ENCODE results near the gene BLOC1S1.
A peak's percentile ranks its signal among the peaks of the same experiment; 100 is the strongest.

Gene BLOC1S1

DNA sequence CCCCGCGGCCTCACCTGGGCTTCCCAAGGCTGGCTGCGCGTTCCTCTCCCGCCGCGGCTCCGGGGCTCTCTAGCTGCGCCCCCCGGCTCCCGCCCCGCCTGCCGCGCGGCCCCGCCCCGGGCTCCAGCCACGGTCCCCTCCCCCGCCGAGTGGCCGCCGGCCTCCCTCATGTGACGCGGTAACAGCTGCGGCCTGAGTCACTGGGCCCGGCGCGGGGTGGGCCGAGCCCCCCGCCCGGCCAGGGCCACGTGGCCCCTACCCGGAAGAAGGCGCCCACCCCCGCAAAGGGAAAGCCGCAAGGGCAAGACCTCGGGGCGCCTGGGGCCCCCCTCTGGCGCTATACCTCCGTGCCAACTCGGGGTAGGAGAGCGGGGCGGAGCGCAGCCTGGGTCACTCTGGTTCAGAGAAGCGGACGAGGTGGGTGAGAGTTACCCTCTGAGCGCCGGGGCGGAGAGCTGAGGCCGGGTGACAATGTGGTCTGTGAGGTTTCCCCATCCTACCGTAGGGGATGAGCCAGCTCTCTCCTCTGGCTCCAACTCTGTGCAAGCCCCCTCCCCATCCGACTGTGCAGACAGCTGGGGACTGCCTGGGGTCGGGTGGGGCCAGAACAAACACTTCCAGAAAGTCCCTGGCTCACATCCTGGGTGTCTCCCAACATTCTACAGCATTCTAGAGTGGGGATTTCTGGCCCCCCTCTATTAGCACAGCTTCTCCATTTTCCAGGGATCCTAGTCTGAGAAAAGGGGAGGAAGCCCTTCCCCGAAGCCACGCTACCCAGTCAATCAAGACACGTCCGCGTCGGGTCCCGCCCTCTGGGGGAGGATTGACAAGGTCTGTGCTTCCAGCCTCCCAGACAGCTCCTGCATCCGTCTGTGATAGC, 13.3 kb downstream of the BLOC1S1 start, which contains the start of gene CD63:
TSS of gene CD63 (minus strand) at position 71 of the 880 bp plus-strand sequence. CDS start 668 bp downstream, outside the sequence.
- DNase-seq, result peak; percentile 13

DNA sequence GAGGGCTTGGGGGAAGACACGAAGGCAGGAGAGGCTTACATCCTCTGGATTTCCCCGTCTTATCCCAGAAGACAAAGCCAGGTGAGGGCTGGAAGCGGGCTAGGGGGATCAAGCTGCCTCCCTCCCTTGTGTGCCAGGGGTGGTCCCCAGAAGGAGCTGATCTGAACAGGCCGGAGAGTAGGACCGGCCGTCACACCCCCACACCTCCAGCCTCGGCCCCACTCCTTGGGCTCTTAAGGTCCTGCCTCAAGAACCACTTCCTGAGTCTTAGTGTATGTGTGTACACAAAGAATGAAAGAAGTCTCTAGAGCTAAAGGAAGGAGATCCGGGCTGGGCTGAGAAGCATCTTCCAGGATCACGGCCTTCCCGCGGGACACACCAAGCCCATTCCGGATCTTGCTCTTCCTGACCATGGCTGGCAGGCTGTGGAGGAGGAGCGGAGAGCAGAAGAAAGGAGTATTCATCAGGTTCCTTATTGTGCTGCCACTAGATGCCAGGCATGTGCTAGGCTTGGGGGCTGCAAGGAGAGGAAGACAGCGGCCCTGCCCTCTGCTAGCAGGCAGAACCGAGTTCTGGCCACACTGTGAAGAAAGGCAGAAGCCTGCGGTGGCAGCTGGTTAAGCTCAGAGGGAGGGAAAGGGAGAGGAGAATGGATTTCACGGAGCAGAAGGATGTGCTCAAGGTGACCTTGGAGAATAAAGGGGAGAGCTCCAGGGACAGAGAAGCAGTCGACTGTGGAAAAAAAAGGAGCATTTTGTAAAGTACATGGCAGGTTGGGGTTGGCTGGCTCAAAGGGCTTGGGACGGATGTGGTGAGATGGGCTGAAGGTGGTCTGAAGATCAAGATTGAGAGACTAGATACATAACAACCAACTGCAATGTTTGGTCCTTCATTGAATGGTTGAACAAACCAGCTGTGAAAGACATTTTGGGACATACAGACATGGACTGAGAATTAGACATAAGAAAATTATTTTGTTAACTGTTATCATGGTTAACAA, 14.3 kb downstream of the BLOC1S1 start:
- DNase-seq, result no peak

DNA sequence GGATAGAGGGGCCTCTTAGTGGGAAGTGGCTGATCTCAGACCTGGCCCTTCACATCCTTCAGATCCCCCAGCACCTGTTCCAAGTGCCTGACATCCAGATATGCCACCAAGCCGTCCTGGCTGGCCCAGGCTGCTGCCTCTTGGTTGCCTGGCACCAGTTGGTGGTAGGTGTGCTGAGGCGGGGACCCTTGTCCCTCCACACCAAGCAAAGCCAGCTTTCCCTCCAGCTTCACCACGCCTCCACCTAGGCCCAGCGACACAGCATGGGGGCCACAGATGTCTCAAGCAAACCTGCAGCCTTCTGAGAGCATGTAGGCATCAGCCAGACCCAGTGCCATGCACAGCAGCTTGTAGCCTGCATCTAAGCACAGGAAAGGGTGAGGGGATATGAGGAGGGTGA, 16.4 kb downstream of the BLOC1S1 start:
- DNase-seq, result no peak

DNA sequence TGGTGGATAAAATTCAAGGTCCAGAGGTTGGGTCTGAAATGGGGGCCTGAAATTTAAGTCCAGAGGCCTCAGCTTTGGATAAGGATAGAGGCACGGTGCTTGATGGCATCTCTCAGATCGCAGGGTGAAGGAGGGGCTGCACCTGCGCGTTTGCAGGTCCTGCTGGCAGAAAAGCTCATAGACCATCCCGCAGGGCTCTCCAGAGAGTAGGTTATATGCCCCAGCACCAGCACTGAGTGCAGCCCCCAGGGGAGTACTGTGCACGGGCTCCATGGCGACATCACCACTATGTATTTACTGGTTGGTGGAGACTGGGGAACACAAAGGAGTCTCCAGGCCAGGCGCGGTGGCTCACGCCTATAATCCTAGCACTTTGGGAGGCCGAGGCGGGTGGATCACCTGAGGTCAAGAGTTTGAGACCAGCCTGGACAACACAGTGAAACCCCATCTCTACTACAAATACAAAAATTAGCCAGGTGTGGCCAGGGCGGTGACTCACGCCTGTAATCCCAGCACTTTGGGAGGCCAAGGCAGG, 17.2 kb downstream of the BLOC1S1 start:
- DNase-seq, result no peak

DNA sequence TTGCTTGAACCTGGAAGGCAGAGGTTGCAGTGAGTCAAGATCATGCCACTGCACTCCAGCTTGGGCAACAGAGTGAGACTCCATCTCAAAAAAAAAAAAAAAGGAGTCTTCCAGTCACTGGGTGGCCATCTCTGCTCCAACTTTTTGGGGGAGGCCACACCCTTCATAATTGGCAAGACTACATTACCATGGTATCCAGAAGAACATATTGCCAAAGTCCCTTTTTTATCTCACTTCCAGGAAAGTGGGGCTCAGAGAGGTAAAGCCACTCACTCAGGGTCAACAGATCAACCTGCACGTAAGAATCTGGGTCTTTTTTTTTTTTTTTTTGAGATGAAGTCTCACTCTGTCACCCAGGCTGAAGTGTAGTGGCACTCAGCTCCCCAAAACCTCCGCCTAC, 18.0 kb downstream of the BLOC1S1 start:
- DNase-seq, result no peak

DNA sequence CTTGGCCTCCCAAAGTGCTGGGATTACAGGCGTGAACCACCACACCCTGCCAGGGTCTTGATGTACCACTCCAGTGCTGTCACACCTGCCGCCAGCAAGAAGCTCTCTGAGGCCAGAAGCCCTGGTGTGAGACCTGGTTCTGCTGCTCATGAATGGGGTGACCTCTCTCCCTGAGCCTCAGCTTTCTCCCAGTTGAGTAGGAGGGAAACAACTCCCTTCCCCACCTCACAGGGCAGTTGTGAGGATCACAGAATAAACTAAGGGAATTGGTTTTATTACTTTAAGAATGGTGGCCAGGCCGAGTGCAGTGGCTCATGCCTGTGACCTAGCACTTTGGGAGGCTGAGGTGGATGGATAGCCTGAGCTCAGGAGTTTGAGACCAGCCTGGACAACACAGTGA, 18.7 kb downstream of the BLOC1S1 start:
- no peak for DNase-seq

DNA sequence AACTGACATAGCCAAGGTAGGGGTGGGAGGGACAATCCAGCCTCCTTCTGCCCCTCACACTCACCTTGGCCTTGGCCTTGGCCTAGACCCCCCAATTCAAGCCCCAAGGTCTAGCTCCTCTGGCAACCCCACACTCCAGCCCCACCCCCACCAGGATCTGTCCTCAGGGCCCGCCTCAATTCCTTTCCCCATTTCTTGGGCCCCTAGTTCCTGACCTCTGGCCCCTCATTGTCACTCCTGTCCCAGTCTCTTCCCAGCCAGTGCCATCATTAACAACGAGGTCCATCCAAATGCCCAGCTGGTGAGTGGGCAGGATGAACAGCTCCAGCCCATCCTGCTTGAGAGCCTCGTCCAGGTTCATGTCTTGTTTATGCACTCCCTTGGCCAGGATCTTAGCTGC, 20.2 kb downstream of the BLOC1S1 start:
- DNase-seq, result no peak

DNA sequence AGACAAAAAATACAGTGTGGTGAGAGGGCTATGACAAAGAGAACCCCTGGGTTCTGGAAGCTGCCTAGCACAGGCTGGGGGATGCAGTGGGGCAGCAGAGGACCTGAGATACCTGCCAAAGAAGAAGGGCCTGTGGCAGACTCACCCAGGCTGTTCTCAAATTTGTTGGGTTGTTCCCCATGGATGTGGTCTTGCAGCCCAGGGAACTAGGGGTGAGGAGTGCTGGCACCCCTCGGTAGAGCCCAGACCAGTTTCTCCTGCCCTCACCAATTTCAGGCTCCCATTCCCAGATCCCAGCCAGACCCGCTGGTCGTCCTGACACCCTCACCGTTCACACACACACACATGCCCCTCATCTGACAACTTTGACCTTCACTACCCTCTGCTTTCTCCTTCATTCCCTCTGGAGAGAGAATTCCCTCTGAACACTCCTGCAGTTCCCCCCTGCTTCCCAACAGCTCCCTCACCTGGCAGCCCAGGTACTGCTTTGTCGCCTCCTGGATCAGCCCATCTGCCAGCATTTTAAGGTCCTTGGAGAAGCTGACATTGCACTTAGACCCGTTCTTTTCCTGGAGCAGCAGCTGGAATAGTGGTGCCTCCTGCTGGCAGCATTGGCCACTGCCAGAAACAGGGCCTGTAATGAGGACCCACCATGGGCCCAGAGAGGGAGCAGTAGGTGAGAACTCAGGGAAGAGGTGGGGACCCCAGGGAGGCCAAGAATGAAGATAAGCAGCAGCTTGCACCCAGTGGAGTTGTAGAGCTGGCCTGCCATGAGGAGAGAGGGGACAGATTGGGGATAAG, 21.1 kb downstream of the BLOC1S1 start:
- peak; percentile 31 for DNase-seq

DNA sequence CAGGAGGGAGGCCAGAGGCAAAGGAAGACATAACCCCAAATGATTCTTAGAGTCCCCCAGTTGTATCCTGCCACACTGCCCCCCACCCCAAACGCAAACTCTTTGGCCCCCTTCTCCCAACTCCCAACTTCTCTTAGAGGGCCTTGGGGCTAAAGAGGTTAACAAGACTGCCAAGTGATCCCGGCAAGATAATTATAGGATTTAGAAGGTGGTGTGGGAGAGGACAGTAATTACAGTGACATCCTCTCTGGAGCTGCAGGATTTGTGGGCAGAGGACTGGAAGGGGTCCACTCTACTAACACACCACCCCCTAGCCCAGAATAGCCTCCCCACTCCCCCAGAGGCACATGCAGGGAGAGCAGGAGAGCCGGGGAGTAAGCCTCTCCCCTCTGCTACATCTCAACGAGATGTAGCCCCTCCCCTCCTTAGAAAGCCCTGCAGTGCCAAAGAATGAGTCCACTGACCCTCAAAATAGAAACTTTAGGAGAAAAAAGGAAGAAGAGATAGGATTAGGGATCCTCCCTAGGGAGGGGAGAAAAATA, 21.8 kb downstream of the BLOC1S1 start:
- no peak for DNase-seq

DNA sequence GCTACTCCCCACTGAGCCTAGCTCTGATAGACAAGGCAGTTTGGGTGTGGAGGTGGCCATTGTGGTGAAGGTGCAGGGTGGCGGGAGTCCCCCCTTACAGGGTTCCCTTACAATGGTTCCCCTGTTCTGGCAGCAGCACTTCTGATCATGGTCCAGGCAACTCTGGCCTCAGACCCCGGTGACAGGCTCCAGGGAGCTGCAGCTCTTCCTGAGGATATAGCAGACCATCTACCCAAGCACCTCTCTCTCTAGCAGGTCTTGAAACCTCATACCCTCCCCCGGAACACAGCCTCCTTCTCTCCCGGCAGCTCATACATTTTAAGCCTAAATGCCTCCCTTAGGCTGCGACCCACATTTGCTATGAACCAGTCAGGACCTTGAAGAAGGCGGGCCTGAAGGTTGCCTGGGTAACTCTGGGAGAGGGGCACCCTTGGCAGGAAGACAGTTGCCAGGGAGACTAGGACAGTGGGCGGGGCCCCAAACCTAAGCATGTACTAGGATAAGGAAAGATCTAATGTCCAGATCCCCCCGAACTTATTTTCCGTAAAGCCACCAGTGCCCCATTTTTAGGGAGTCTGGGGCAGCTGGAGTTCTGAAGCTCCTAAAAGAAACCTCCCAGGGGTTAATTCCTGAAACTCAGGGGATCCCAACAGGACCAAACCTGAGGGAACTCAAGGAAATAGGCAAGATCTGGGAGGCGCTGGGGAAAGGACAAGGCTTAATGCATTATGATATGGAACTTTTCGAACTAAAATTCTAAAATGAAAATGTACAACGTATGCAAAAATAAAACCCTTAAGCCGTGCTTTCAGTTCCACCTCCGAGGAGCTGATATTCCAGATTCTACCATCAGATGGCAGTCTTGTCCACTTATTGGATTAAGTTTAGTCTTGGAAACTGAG, 22.5 kb downstream of the BLOC1S1 start:
- DNase-seq, result peak; percentile 70

DNA sequence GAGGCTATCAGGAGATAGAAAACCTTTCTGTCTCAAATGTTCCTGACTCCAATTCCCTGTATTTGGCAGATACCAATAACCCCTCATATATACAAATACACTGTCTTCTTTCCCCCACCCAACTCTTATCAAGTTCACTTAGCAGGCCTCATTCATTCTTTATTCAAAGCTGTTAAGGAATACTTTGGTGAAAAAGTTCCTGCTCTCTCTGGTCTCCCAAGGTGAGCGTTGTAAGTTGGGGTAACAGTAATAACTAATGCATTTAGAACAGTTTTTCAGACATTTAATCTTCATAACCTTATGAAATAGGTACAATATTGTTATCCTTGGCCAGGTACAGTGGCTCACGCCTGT, 23.2 kb downstream of the BLOC1S1 start:
- DNase-seq, result no peak

DNA sequence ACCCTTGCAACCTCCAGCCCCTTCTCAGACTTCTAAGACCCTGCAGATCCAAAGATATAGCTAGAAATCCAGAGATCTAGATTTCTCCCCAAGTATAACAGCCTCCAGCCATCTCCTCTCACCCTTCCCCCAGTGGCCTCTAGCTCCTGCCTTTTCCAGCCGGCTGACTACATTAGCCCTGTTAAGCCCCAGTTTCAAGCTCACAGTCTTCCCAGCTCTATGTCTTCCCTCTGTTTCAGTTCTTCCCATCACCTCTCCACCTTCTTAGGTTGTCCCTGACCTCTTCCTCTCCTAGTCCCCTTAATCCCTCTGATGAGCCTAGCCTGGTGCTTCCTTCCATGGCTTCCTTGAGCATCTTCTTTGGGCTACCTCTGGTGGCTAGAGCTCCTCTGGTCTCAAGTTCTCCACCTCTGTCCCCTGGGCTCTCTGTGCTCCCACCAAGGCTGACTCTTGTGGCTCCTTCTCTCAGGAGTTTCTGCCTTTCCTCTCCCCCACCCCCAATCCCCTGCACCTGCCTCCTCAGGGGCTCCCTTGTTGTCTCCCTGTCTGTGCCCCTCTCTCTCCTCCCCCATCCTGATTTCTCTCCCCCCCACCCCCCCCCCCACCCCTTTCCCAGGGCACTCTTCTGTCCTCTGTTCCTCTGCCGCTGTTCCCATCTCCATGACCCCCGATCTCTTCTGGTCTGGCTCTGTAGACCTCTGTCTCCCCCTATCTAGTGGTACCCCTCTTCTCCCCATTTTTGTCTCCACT, 26.3 kb downstream of the BLOC1S1 start:
- no peak for DNase-seq

DNA sequence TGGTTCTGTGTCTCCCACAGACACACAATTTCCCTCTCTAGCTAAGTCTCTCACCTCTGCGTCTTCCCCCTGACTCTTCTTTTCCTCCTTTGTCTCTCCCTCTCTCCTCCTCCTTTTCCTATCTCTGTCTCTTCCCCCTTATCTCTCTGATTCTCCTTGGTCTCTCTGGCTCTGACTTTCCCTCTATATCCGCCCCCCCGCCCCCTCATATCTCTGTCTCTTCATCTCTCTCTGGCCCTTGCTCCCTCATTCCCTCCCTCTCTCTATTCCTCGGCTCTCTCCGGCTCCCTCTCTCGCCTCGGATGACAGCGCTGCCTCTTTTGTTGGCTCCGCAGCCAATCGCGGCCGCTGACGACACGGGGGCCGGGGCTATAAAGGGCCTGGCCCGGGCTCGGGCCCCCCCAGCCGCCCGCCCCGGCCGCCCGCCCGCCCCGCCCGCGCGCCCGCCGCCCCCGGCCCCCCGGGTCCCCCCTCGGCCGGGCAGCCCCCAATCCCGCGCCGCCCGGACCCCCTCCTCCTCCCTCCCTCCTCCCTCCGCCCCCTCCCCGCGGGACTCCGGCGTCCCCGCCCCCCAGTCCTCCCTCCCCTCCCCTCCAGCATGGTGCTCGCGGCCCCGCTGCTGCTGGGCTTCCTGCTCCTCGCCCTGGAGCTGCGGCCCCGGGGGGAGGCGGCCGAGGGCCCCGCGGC, 27.0 kb downstream of the BLOC1S1 start, which contains the start of gene GDF11:
TSS of gene GDF11 (plus strand) at position 404 of the 687 bp plus-strand sequence. CDS start at position 599, 195 bp downstream.
- DNase-seq, result peak; percentile 34

DNA sequence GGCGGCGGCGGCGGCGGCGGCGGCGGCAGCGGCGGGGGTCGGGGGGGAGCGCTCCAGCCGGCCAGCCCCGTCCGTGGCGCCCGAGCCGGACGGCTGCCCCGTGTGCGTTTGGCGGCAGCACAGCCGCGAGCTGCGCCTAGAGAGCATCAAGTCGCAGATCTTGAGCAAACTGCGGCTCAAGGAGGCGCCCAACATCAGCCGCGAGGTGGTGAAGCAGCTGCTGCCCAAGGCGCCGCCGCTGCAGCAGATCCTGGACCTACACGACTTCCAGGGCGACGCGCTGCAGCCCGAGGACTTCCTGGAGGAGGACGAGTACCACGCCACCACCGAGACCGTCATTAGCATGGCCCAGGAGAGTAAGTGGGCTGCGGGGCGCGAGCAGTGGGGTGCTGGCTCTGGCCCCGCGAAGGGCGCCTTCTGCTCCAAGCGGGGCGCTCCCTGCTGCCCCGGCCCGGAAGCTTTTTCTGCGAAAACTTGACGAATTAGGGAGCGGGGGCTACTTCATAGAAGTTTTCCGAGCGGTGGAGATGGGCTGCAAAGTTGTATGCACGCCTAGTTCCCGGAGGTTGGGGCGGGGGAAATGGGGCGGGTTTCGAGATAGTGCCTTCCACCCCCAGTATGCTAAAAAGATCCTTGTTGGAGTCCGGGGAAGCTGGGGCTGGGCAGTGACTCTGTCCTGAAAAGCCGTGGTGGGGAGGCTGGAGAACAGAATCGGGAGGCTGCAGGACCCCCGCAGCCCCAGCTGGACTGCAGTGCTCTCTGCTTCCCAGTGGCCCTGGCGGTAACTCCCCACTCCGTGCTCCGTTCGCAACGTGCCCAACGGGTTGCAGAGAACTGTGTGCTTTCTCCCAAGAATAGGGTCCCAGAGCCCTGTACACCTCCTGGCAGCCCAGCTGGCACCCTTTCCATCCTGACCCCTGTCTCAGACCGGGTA, 27.8 kb downstream of the BLOC1S1 start:
- no peak for DNase-seq

DNA sequence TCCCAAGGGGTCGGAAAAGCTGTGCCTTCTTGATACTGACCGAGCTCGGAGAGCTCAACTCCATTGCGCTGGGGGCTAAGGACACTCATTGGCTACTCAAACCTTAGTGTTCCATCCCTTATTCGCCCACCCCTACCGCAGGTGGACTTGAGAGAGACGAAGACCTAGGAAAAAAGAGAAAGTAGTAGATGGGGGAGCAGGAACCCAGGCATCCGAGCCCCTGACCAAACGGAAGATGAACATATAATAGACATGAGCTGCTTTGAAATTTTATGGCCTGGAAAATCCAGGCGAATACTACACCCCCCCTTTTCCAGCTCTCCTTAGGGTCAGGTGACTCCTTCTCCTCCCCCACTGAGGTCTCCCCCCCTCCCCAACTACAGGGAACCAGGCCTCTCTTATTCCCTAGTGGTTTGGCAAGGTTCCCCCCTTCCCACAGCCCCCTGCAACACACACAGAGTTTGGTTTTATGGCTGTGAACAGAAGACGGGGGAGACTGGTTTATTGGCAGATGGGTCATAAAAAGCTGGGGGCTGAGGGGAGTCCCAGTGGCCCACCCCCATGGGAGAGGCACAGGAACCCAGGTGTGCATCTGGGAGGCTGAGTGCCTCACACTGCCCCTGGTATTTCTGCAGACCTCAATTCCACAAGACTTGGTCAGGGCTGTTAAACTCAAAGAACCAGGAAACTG, 28.6 kb downstream of the BLOC1S1 start:
- DNase-seq, result no peak

DNA sequence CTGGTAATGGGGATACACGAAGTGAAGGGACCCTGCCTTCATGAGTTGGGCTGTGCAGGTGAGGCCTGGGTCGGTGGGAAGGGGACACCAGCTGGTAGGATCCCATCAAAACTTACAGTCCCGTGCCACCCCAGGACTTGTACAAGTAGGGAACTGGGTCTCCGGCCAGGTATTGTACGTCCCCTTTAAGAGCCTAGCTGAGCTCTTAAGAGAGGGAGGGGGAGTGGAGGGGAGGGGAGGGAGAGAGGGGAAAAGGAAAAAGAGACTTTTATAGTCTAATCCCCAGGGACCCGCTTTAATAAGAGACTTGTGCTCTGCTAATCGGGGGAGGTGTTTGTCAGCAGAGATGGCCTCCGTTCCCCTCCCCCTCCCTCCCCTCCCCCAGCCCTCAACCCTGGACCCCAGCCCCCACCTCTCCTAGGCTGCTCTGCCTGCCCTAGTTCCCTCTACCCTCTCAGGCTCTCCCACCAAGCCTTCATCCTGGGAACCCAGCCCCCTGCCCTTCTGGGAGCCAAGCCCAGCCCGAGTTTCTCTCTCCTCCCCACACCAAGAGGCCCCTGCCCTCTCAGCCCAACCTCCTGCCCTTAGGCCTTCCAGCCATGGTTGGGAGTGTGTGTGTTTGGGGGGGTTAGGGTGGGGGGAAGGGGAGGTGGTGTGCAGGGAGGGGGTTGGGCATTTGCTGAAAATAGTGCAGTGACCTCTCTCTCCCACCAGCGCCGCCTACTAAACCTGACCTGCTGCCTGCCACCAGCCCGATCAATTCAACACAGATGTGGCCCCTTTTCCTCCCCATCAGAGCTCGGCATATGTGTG, 29.7 kb downstream of the BLOC1S1 start:
- DNase-seq, result no peak
